ENCODE results near the gene BPIFA2. TPM values are rescaled to one million over a fixed set of nuclear protein-coding genes. Genes with fewer than 3 reads are reported as not detected.

Gene BPIFA2
- total RNA-seq, 4 donors from 2014 or later = not detected

- no peak for DNase-seq
- Histone ChIP-seq H3K36me3 (no peaks in the 10 kb centered on the region), H3K4me3 (no peak overlapping the region), H3K4me1 (no peaks in the 10 kb centered on the region), H3K9me3 (no peaks in the 10 kb centered on the region), H3K27ac (no peak overlapping the region), H3K27me3 (no peaks in the 10 kb centered on the region)
- TF ChIP-seq CTCF (IDR thresholded peaks at IDR 0.05 in 4 of 5, conservative IDR thresholded peaks at IDR 0.05 in 1 of 5) = no peak
- no peak for TF ChIP-seq POLR2A (IDR thresholded peaks at IDR 0.05)
- in situ Hi-C loops (cut with MboI; ENCODE audit: low sequenced_read_pairs in 4 of 4) (loop anchor here in 1 of 4 donors (10.0 kb wide), 1 partner anchor 62 kb away; no protein-coding TSS in a partner anchor), intact Hi-C loops (cut with DNase I; ENCODE audit: low total_unique reads) (no loop called here)
- no peak for ATAC-seq
These were observed 5.2 kb upstream of the BPIFA2 start for GRCh38 chr20:33162753-33163152.

GRCh38 chr20:33163856-33164762 is 3.9 kb upstream of the BPIFA2 start:
- no peak overlapping the region for H3K27ac ChIP-seq
- DNase-seq = no peak
- H3K4me1 ChIP-seq = no peaks in the 10 kb centered on the region
- in situ Hi-C loops (cut with MboI; ENCODE audit: low sequenced_read_pairs in 4 of 4) = loop anchor here in 1 of 4 donors (10.0 kb wide), 1 partner anchor 61 kb away; no protein-coding TSS in a partner anchor
- no peak for ATAC-seq
- H3K27me3 ChIP-seq = no peaks in the 10 kb centered on the region
- TF ChIP-seq CTCF (IDR thresholded peaks at IDR 0.05 in 4 of 5, conservative IDR thresholded peaks at IDR 0.05 in 1 of 5) (no peak), POLR2A (IDR thresholded peaks at IDR 0.05) (no peak)
- intact Hi-C loops (cut with DNase I; ENCODE audit: low total_unique reads) = no loop called here
- no peak overlapping the region for H3K4me3 ChIP-seq
- peaks cover 0 to 1% (median 0%) of the 10 kb centered on the region in 3 donors for H3K9me3 ChIP-seq
- no peaks in the 10 kb centered on the region for H3K36me3 ChIP-seq

- H3K4me3 ChIP-seq = no peak overlapping the region
- no peak for ATAC-seq
- no peak for DNase-seq
- no peak for TF ChIP-seq POLR2A (IDR thresholded peaks at IDR 0.05)
- no peak for TF ChIP-seq CTCF (IDR thresholded peaks at IDR 0.05 in 4 of 5, conservative IDR thresholded peaks at IDR 0.05 in 1 of 5)
- H3K9me3 ChIP-seq = peaks cover 0 to 4% (median 0%) of the 10 kb centered on the region in 3 donors
- no peaks in the 10 kb centered on the region for H3K36me3 ChIP-seq
- H3K27ac ChIP-seq = no peak overlapping the region
- H3K4me1 ChIP-seq = no peaks in the 10 kb centered on the region
- no peaks in the 10 kb centered on the region for H3K27me3 ChIP-seq
- intact Hi-C loops (cut with DNase I; ENCODE audit: low total_unique reads) = no loop called here
- in situ Hi-C loops (cut with MboI; ENCODE audit: low sequenced_read_pairs in 4 of 4) = loop anchor here in 1 of 4 donors (10.0 kb wide), 1 partner anchor 60 kb away; no protein-coding TSS in a partner anchor
These were observed 3.2 kb upstream of the BPIFA2 start for GRCh38 chr20:33164763-33165095.

- DNase-seq = no peak
- in situ Hi-C loops (cut with MboI; ENCODE audit: low sequenced_read_pairs in 4 of 4) = loop anchor here in 1 of 4 donors (10.0 kb wide), 1 partner anchor 59 kb away; no protein-coding TSS in a partner anchor
- no peak for ATAC-seq
- no peaks in the 10 kb centered on the region for H3K27me3 ChIP-seq
- peaks cover 0 to 6% (median 0%) of the 10 kb centered on the region in 3 donors for H3K9me3 ChIP-seq
- no peak for TF ChIP-seq CTCF (IDR thresholded peaks at IDR 0.05 in 4 of 5, conservative IDR thresholded peaks at IDR 0.05 in 1 of 5)
- TF ChIP-seq POLR2A (IDR thresholded peaks at IDR 0.05) = no peak
- intact Hi-C loops (cut with DNase I; ENCODE audit: low total_unique reads) = no loop called here
- H3K36me3 ChIP-seq = no peaks in the 10 kb centered on the region
- no peak overlapping the region for H3K4me3 ChIP-seq
- H3K4me1 ChIP-seq = no peaks in the 10 kb centered on the region
- no peak overlapping the region for H3K27ac ChIP-seq
These were observed 2.4 kb upstream of the BPIFA2 start for GRCh38 chr20:33165416-33166055.
